Natural killer cell (primary cell): ENCODE measurements around the gene ADRA2A. TPM values are rescaled to one million over a fixed set of nuclear protein-coding genes. Genes with fewer than 3 reads are reported as not detected.

ENCODE experiments used
- ATAC-seq, 3 donors: fragments of 150-1000 bp in 2 of 3; fragments of 200-7000 bp in 1 of 3; cut with Tn5 transposase; 1 replicate in 1 of 3; 2 replicates in 2 of 3; pipeline ENCODE4 v1.10.0; 2021; ENCODE audit warnings: mild to moderate bottlenecking in 2 of 3, moderate library complexity in 2 of 3
- DNase-seq, 2 donors: peaks; one replicate each; pipeline versions ENCODE4 v3.0.0 to v3.0.0-alpha.2; 2013 to 2021; ENCODE audit warnings: mixed read lengths in 1 of 2
- H3K27ac ChIP-seq: one replicate; pipeline ENCODE4 v1.5.1; 2013; ENCODE audit warnings: mild to moderate bottlenecking, low read length
- H3K27me3 ChIP-seq: one replicate; pipeline ENCODE4 v1.6.1; 2013; ENCODE audit warnings: low read length; ENCODE audit not compliant: control insufficient read depth, insufficient read depth
- H3K36me3 ChIP-seq: one replicate; pipeline ENCODE4 v1.6.1; 2013; ENCODE audit warnings: low read length; ENCODE audit not compliant: control insufficient read depth, insufficient read depth
- H3K4me1 ChIP-seq: one replicate; pipeline ENCODE4 v1.6.1; 2013; ENCODE audit warnings: low read length; ENCODE audit not compliant: control insufficient read depth, insufficient read depth
- H3K4me3 ChIP-seq: one replicate; pipeline ENCODE4 v1.5.1; 2013; ENCODE audit warnings: low read length
- H3K9me3 ChIP-seq: one replicate; pipeline ENCODE4 v1.6.1; 2013; ENCODE audit warnings: low read length; ENCODE audit not compliant: control insufficient read depth, insufficient read depth
- H3K27ac Mint-ChIP-seq, 2 donors: one replicate each; pipeline ENCODE4 v1.8.0; 2022; ENCODE audit warnings: mild to moderate bottlenecking in 2 of 2, mixed read lengths in 2 of 2, moderate library complexity in 1 of 2
- H3K27me3 Mint-ChIP-seq, 2 donors: one replicate each; pipeline ENCODE4 v1.8.0; 2022; ENCODE audit warnings: low read depth in 2 of 2, mixed read lengths in 2 of 2
- H3K36me3 Mint-ChIP-seq: one replicate; pipeline ENCODE4 v1.8.0; 2022; ENCODE audit warnings: mixed read lengths
- H3K4me1 Mint-ChIP-seq, 2 donors: one replicate each; pipeline ENCODE4 v1.8.0; 2022; ENCODE audit warnings: mixed read lengths in 2 of 2
- H3K4me3 Mint-ChIP-seq: one replicate; pipeline ENCODE4 v1.8.0; 2022; ENCODE audit warnings: mild to moderate bottlenecking, moderate library complexity, mixed read lengths
- H3K9me3 Mint-ChIP-seq, 2 donors: one replicate each; pipeline ENCODE4 v1.8.0; 2022; ENCODE audit warnings: mixed read lengths in 2 of 2
- CTCF ChIP-seq: fragments of 200-600 bp; IDR thresholded peaks from one replicate; pipeline ENCODE4 v1.8.0; 2022; ENCODE audit warnings: antibody characterized with exemption
- WGBS: methylation state at CpG from one replicate; pipeline ENCODE4 v1.1.7; 2013; ENCODE audit warnings: missing lambda C conversion rate; ENCODE audit not compliant: insufficient coverage; 5-methylcytosine and 5-hydroxymethylcytosine counted together
- intact Hi-C: fragments of 100-400 bp; cut with micrococcal nuclease; formaldehyde crosslinking; loops from one replicate; pipeline ENCODE4 v1.14.2; 2022
- total RNA-seq, 4 donors: library from RNA; stranded (reverse); fragments of 120-200 nt in 1 of 4; gene quantifications; one replicate each; pipeline versions ENCODE4 v1.2.3 to v1.2.4, GENCODE V29; 2013 to 2022

The ADRA2A gene
- total RNA-seq, 3 donors from 2014 or later (not counting 1 experiment from before 2014, with no cell fraction given): 0.07 to 0.28 TPM; not detected in 1

GRCh38 chr10:111076191-111076681 lies 593 bp upstream of the ADRA2A start:
- DNase-seq: peak in 1 of 2 donors; percentile 61
- H3K9me3 Mint-ChIP-seq: no peaks in the 10 kb centered on the region
- TF ChIP-seq CTCF: peak; percentile 16
- H3K27ac ChIP-seq: no peak overlapping the region
- H3K9me3 ChIP-seq: no peaks in the 10 kb centered on the region
- peak in 2 of 3 donors; percentile 44 to 79 for ATAC-seq
- H3K27ac Mint-ChIP-seq: no peak overlapping the region
- no peaks in the 10 kb centered on the region for H3K36me3 ChIP-seq
- H3K4me3 Mint-ChIP-seq: no peak overlapping the region
- H3K27me3 ChIP-seq: peaks cover 28% of the 10 kb centered on the region
- H3K4me3 ChIP-seq: peak overlapping the region; percentile 16
- peaks cover 16% of the 10 kb centered on the region for H3K36me3 Mint-ChIP-seq
- peaks cover 18% of the 10 kb centered on the region for H3K4me1 ChIP-seq
- peaks cover 4 to 5% of the 10 kb centered on the region in 2 donors for H3K4me1 Mint-ChIP-seq
- peaks cover 54 to 63% of the 10 kb centered on the region in 2 donors for H3K27me3 Mint-ChIP-seq
- 1% methylated on average over 39 of the region's 39 CpGs for WGBS
- intact Hi-C loops: no loop called here

DNA sequence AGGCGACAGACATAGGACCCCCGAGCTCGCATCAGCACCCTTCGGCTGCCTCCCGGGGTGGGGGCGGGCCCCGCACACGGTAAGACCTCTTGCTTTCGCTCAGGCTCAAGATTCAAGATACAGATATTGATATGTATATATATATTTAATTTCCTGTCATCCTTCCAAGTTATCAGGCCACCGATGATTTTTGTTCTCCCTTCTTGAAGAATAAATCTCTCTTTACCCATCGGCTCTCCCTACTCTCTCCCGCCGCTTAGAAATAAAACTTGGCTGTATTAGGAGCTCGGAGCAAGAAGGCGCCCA lies 603 bp downstream of the ADRA2A start:
- peaks cover 18% of the 10 kb centered on the region for H3K4me1 ChIP-seq
- Mint-ChIP-seq H3K9me3 (no peaks in the 10 kb centered on the region), H3K4me1 (peaks cover 4 to 5% of the 10 kb centered on the region in 2 donors), H3K27me3 (peaks cover 52% of the 10 kb centered on the region in 2 donors), H3K4me3 (peak overlapping the region; percentile 45), H3K36me3 (peaks cover 16% of the 10 kb centered on the region), H3K27ac (no peak overlapping the region)
- no peaks in the 10 kb centered on the region for H3K9me3 ChIP-seq
- H3K36me3 ChIP-seq: no peaks in the 10 kb centered on the region
- intact Hi-C loops: no loop called here
- H3K27me3 ChIP-seq: peaks cover 26% of the 10 kb centered on the region
- DNase-seq (no peak), ATAC-seq (no peak)
- no peak overlapping the region for H3K4me3 ChIP-seq
- H3K27ac ChIP-seq: no peak overlapping the region
- TF ChIP-seq CTCF: no peak
- 1% methylated on average over 9 of the region's 15 CpGs for WGBS

DNA sequence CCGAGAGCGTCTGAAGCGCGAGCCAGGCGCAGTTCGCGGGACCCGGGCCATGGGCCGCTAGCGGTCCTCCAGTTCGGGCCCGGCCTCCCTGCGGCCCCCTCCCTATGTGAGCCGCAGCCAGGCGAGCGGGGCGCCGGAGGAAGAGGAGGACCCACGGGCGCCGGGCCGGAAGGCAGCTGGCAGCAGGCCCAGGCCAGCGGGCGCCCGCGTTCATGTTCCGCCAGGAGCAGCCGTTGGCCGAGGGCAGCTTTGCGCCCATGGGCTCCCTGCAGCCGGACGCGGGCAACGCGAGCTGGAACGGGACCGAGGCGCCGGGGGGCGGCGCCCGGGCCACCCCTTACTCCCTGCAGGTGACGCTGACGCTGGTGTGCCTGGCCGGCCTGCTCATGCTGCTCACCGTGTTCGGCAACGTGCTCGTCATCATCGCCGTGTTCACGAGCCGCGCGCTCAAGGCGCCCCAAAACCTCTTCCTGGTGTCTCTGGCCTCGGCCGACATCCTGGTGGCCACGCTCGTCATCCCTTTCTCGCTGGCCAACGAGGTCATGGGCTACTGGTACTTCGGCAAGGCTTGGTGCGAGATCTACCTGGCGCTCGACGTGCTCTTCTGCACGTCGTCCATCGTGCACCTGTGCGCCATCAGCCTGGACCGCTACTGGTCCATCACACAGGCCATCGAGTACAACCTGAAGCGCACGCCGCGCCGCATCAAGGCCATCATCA lies 1.1 kb downstream of the ADRA2A start:
- Histone ChIP-seq H3K27ac (no peak overlapping the region), H3K36me3 (no peaks in the 10 kb centered on the region), H3K4me1 (peaks cover 18% of the 10 kb centered on the region), H3K9me3 (no peaks in the 10 kb centered on the region), H3K4me3 (no peak overlapping the region), H3K27me3 (peaks cover 26% of the 10 kb centered on the region)
- 16% methylated on average over 78 of the region's 78 CpGs for WGBS
- Mint-ChIP-seq H3K4me1 (peaks cover 4 to 5% of the 10 kb centered on the region in 2 donors), H3K36me3 (peaks cover 16% of the 10 kb centered on the region), H3K27me3 (peaks cover 47 to 49% of the 10 kb centered on the region in 2 donors), H3K9me3 (no peaks in the 10 kb centered on the region), H3K4me3 (peak overlapping the region; percentile 45), H3K27ac (no peak overlapping the region)
- DNase-seq (peak in 1 of 2 donors; percentile 16), ATAC-seq (peak in 1 of 3 donors; percentile 29)
- intact Hi-C loops: no loop called here
- TF ChIP-seq CTCF: no peak
